WTC11 (cell line): ENCODE results near the gene CELA2A. TPM values are rescaled to one million over a fixed set of nuclear protein-coding genes. Genes with fewer than 3 reads are reported as not detected.
"Not testable (repeated sequence)": the region's sequence is repeated elsewhere in the genome, so short reads cannot be mapped to it uniquely, and the experiment has no call there.

Experiments used
- ATAC-seq: fragments of 200-7000 bp; cut with Tn5 transposase; 2 replicates; pipeline ENCODE4 v1.10.0; 2021; ENCODE audit warnings: mild to moderate bottlenecking, moderate library complexity
- CTCF ChIA-PET: fragments of 300-600 bp; sonication (Branson Sonifier 250); formaldehyde crosslinking; loops from one replicate; lab custom pipeline; 2021; ENCODE audit warnings: antibody characterized with exemption; lab: Charles Lee
- POLR2A ChIA-PET: fragments of 350-600 bp; sonication (Branson Sonifier 250); formaldehyde crosslinking; loops from one replicate; lab custom pipeline; 2021; ENCODE audit warnings: antibody characterized with exemption; lab: Charles Lee
- DNase-seq: peaks from one replicate; pipeline ENCODE4 v3.0.0; 2021; ENCODE audit warnings: low spot score
- H3K27ac Mint-ChIP-seq: 2 replicates; pipeline ENCODE4 v1.8.0; 2021; ENCODE audit warnings: mixed read lengths
- H3K27me3 Mint-ChIP-seq: 2 replicates; pipeline ENCODE4 v1.8.0; 2021; ENCODE audit warnings: low read depth, mild to moderate bottlenecking, moderate library complexity, mixed read lengths
- H3K36me3 Mint-ChIP-seq: 2 replicates; pipeline ENCODE4 v1.8.0; 2021; ENCODE audit warnings: mixed read lengths
- H3K4me1 Mint-ChIP-seq: 2 replicates; pipeline ENCODE4 v1.8.0; 2022; ENCODE audit warnings: mixed read lengths
- H3K4me3 Mint-ChIP-seq: 2 replicates; pipeline ENCODE4 v1.8.0; 2021; ENCODE audit warnings: mild to moderate bottlenecking, moderate library complexity, mixed read lengths
- H3K9me3 Mint-ChIP-seq: 2 replicates; pipeline ENCODE4 v1.8.0; 2021; ENCODE audit warnings: mixed read lengths
- AFF4 ChIP-seq: sonication (generic); formaldehyde crosslinking; IDR thresholded peaks from 2 replicates; pipeline ENCODE4 v1.8.1; 2023; ENCODE audit warnings: mild to moderate bottlenecking, missing genetic modification reagents, borderline replicate concordance
- ATF3 ChIP-seq: sonication (generic); formaldehyde crosslinking; conservative IDR thresholded peaks from 2 replicates; pipeline ENCODE4 v1.8.1; 2022; ENCODE audit warnings: mild to moderate bottlenecking, missing genetic modification reagents
- CREM ChIP-seq: sonication (generic); formaldehyde crosslinking; IDR thresholded peaks from 2 replicates; pipeline ENCODE4 v1.8.1; 2022; ENCODE audit warnings: mild to moderate bottlenecking, missing genetic modification reagents, moderate library complexity
- E2F4 ChIP-seq: sonication (generic); formaldehyde crosslinking; IDR thresholded peaks from 2 replicates; pipeline ENCODE4 v1.8.1; 2022; ENCODE audit warnings: low read depth, mild to moderate bottlenecking, moderate library complexity, missing genetic modification reagents, borderline replicate concordance
- GTF2I ChIP-seq: fragments of 250-450 bp; sonication (Bioruptor Pico); conservative IDR thresholded peaks from 2 replicates; pipeline ENCODE4 v1.4.0; 2021; ENCODE audit warnings: mild to moderate bottlenecking
- JAZF1 ChIP-seq: fragments of 250-450 bp; sonication (Bioruptor Pico); IDR thresholded peaks from 2 replicates; pipeline ENCODE4 v1.9.0; 2021; ENCODE audit warnings: moderate library complexity, mild to moderate bottlenecking, inconsistent platforms
- NR3C1 ChIP-seq: sonication (generic); formaldehyde crosslinking; conservative IDR thresholded peaks from 2 replicates; pipeline ENCODE4 v1.8.1; 2023; ENCODE audit warnings: low read depth, mild to moderate bottlenecking, missing genetic modification reagents
- PRRX2 ChIP-seq: fragments of 250-450 bp; sonication (Bioruptor Pico); IDR thresholded peaks from 2 replicates; pipeline ENCODE4 v1.8.0; 2021; ENCODE audit warnings: mild to moderate bottlenecking
- RORB ChIP-seq: fragments of 250-450 bp; sonication (Bioruptor Pico); IDR thresholded peaks from 2 replicates; pipeline ENCODE4 v1.9.0; 2021; ENCODE audit warnings: mild to moderate bottlenecking
- SMAD3 ChIP-seq: sonication (generic); formaldehyde crosslinking; IDR thresholded peaks from 2 replicates; pipeline ENCODE4 v1.8.0; 2022; ENCODE audit warnings: missing genetic modification reagents, mild to moderate bottlenecking, borderline replicate concordance
- STAT6 ChIP-seq: sonication (generic); formaldehyde crosslinking; conservative IDR thresholded peaks from 2 replicates; pipeline ENCODE4 v1.8.1; 2023; ENCODE audit warnings: mild to moderate bottlenecking, low read depth, missing genetic modification reagents, moderate library complexity
- ZBTB21 ChIP-seq: sonication (generic); formaldehyde crosslinking; IDR thresholded peaks from 2 replicates; pipeline ENCODE4 v1.8.1; 2023; ENCODE audit warnings: mild to moderate bottlenecking, missing genetic modification reagents, borderline replicate concordance
- ZNF232 ChIP-seq: sonication (generic); formaldehyde crosslinking; IDR thresholded peaks from 2 replicates; pipeline ENCODE4 v1.8.0; 2022; ENCODE audit warnings: mild to moderate bottlenecking, missing genetic modification reagents
- ZNF396 ChIP-seq: fragments of 250-450 bp; sonication (Bioruptor Pico); IDR thresholded peaks from 2 replicates; pipeline ENCODE4 v1.8.0; 2021; ENCODE audit warnings: mild to moderate bottlenecking, moderate library complexity, borderline replicate concordance
- total RNA-seq: library from RNA; stranded (reverse); gene quantifications from 3 replicates; pipeline ENCODE4 v1.2.3, GENCODE V29; 2021

CELA2A gene
- total RNA-seq, 1 experiment from 2014 or later, result 0.83 TPM

GRCh38 chr1:15425958-15426357, 30.6 kb upstream of the CELA2A start (continued):
- TF ChIP-seq AFF4 (CRISPR knock-in tag) (no peak), JAZF1 (CRISPR knock-in tag) (no peak), GTF2I (CRISPR knock-in tag) (no peak)
- TF ChIP-seq, all 79 proteins: peak for 0

GRCh38 chr1:15426492-15427279, 29.8 kb upstream of the CELA2A start:
- Mint-ChIP-seq H3K4me1 (no peaks in the 10 kb centered on the region), H3K27ac (peak overlapping the region; percentile 61; the same call in 1 of the 2 replicates), H3K27me3 (no peaks in the 10 kb centered on the region), H3K36me3 (no peaks in the 10 kb centered on the region), H3K4me3 (no peak overlapping the region), H3K9me3 (no peaks in the 10 kb centered on the region)
- POLR2A ChIA-PET, result no interaction called here
- TF ChIP-seq CREM (CRISPR knock-in tag) (no peak), ATF3 (CRISPR knock-in tag) (no peak), NR3C1 (no peak), SMAD3 (no peak), E2F4 (CRISPR knock-in tag) (no peak), PRRX2 (CRISPR knock-in tag) (no peak)
- ATAC-seq (no peak), DNase-seq (no peak)
- CTCF ChIA-PET, result interaction anchor here (0.5 to 1.6 kb wide), 4 partner anchors 20 to 316 kb away, joined by 3 to 8 read pairs (median 4); no protein-coding TSS in a partner anchor

- no peaks in the 10 kb centered on the region for H3K9me3 Mint-ChIP-seq
- H3K4me1 Mint-ChIP-seq, result no peaks in the 10 kb centered on the region
- POLR2A ChIA-PET, result interaction anchor here (0.6 kb wide), 1 partner anchor 171 kb away, joined by 4 read pairs; no protein-coding TSS in a partner anchor
- no peak for DNase-seq
- CTCF ChIA-PET, result interaction anchor here (1.6 kb wide), 1 partner anchor 104 kb away, joined by 8 read pairs; no protein-coding TSS in a partner anchor
- H3K27ac Mint-ChIP-seq, result no peak overlapping the region
- TF ChIP-seq ZNF232 (CRISPR knock-in tag) (no peak), RORB (CRISPR knock-in tag) (no peak), ZBTB21 (no peak), STAT6 (CRISPR knock-in tag) (no peak), ZNF396 (CRISPR knock-in tag) (no peak)
- no peaks in the 10 kb centered on the region for H3K27me3 Mint-ChIP-seq
- ATAC-seq, result no peak
- H3K4me3 Mint-ChIP-seq, result no peak overlapping the region
- no peaks in the 10 kb centered on the region for H3K36me3 Mint-ChIP-seq
These were observed 29.3 kb upstream of the CELA2A start for GRCh38 chr1:15427280-15427666.

- not testable (repeated sequence) for H3K9me3 Mint-ChIP-seq
These were observed 28.3 kb upstream of the CELA2A start for GRCh38 chr1:15428252-15428651.

More at GRCh38 chr1:15428252-15428651, 28.3 kb upstream of the CELA2A start:
- H3K27me3 Mint-ChIP-seq, POLR2A ChIA-PET, DNase-seq, H3K4me3 Mint-ChIP-seq, H3K27ac Mint-ChIP-seq, H3K4me1 Mint-ChIP-seq, ATAC-seq, H3K36me3 Mint-ChIP-seq: not testable (repeated sequence)
- CTCF ChIA-PET, result interaction anchor here (1.3 to 5.3 kb wide), 2 partner anchors 9 to 104 kb away, joined by 4 to 118 read pairs; no protein-coding TSS in a partner anchor
